GM18507 (cell line): ENCODE measurements around the gene STK38.

Experiments
- DNase-seq: peaks from one replicate; pipeline ENCODE4 v3.0.0; 2011; ENCODE audit warnings: low read depth; ENCODE audit not compliant: insufficient read length; ENCODE audit errors: extremely low spot score
- FAIRE-seq: peaks from 2 replicates; lab custom pipeline; 2011; peaks lifted over from hg19 to GRCh38; lab: Jason Lieb, UNC

The STK38 gene

GRCh38 chr6:36570264-36570663 lies 23.0 kb upstream of the STK38 start:
- no peak for FAIRE-seq
- no peak for DNase-seq

GRCh38 chr6:36566418-36566905 lies 19.2 kb upstream of the STK38 start:
- FAIRE-seq: no peak

GRCh38 chr6:36563928-36564284 lies 16.6 kb upstream of the STK38 start:
- DNase-seq (no peak), FAIRE-seq (no peak)

More at GRCh38 chr6:36566418-36566905, 19.2 kb upstream of the STK38 start:
- DNase-seq: no peak

- FAIRE-seq (no peak), DNase-seq (no peak)
Measured at GRCh38 chr6:36563237-36563927, 16.1 kb upstream of the STK38 start.

GRCh38 chr6:36560822-36561221 lies 13.5 kb upstream of the STK38 start:
- FAIRE-seq (no peak), DNase-seq (no peak)

GRCh38 chr6:36559011-36559793 lies 11.9 kb upstream of the STK38 start:
- DNase-seq (no peak), FAIRE-seq (peak; percentile 54)

- no peak for DNase-seq
- FAIRE-seq: no peak
Measured at GRCh38 chr6:36556281-36556680, 9.0 kb upstream of the STK38 start.

- FAIRE-seq (no peak), DNase-seq (no peak)
Measured at GRCh38 chr6:36555750-36556252, 8.5 kb upstream of the STK38 start.

- no peak for DNase-seq
- FAIRE-seq: no peak
Measured at GRCh38 chr6:36550473-36551000, 3.3 kb upstream of the STK38 start.

GRCh38 chr6:36548401-36548743 lies 1.1 kb upstream of the STK38 start:
- DNase-seq (no peak), FAIRE-seq (no peak)

- DNase-seq: no peak
- no peak for FAIRE-seq
Measured at GRCh38 chr6:36547646-36548400, 544 bp upstream of the STK38 start.

- FAIRE-seq (no peak), DNase-seq (no peak)
Measured at GRCh38 chr6:36546308-36546919, 865 bp downstream of the STK38 start.

- DNase-seq (no peak), FAIRE-seq (no peak)
Measured at GRCh38 chr6:36545767-36546307, 1.4 kb downstream of the STK38 start.

GRCh38 chr6:36544228-36544627 lies 3.1 kb downstream of the STK38 start:
- FAIRE-seq (peak; percentile 12), DNase-seq (no peak)

GRCh38 chr6:36542041-36542440 lies 5.2 kb downstream of the STK38 start:
- DNase-seq (no peak), FAIRE-seq (no peak)

GRCh38 chr6:36539814-36540568 lies 7.3 kb downstream of the STK38 start:
- FAIRE-seq: no peak

GRCh38 chr6:36536873-36537547 lies 10.3 kb downstream of the STK38 start:
- FAIRE-seq (no peak), DNase-seq (no peak)

More at GRCh38 chr6:36539814-36540568, 7.3 kb downstream of the STK38 start:
- no peak for DNase-seq

- FAIRE-seq (no peak), DNase-seq (no peak)
Measured at GRCh38 chr6:36533321-36533720, 14.0 kb downstream of the STK38 start.
